GM18526 (cell line): ENCODE measurements around the gene CD79B.

Source experiments
- POLR2A ChIP-seq: IDR thresholded peaks from 3 replicates; pipeline ENCODE4 v1.6.1; 2011; ENCODE audit not compliant: insufficient read length; ENCODE audit errors: extremely low read depth

CD79B gene

DNA sequence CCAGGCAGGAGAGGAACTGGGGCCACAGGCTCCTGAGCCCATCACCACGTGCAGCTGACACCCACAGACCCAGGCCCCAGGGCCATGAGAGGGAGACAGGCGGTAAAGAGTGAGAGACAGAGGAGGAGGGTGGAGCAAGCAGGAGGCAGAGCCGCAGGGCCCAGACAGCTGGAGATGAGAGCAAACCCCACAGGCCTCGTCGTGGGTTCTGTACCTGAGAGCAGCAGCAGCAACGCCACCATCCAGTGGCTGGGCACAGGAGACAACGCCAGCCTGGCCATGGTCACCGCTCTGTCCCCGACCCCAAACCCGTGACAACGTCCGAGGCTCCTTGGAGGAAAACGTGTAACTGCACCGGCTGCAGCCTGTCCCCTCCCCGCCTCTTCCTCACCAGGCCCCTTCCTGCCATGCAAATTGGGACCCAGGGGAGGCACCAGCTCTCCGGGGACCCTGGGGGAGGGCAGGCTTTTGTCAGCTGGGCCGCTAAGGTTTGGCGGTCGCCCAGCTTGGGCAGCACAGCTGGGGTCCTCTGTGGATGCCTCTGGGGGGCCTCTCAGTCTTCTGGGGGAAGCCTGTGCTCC, at the start of gene CD79B:
CD79B (minus strand) TSS at position 351 of the 581 bp plus-strand sequence; CDS start at position 281, 70 bp downstream.
- TF ChIP-seq POLR2A, result peak; percentile 93

DNA sequence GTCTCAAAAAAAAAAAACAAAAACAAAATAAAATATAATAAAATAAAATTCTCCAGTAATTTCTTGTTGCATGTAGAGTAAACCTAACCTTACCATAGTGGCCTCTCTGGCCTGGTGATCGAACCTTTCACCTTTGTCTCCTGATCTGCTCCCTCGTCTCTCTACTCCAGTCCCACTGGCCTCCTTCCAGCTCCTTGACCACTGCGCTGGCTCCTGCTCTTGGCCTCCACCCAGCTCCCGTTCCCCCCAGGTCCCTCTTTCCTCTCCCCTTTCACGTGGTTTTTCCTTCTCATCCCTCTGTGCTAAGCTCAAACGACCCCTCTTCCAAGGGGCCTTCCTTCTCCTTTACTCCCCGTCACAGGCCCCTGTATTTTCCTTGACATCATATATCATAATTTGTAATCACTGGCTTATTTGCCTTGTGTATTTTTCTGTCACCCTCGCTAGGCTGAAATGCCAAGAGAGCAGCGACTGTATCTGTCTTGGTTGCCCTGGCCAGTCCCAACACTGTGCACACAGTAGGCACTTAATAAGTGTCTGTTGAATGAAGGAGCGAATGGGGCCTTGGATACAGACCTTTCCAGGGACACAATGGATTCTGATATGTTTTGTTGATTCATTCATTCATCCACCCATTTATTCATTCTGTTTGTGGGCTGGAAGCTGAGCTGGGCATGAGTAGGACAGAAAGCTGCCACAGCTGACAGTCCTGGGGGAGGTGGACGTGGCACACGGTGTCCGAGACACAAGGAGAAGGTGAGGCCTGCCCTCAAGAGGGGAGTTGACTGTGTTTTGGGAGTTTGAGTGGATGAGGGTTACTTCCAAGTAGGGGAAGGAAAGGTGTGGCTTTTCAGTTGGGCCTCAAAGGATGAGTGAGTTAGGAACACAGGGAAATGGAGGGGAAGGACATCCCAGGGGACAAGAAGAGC, 46.4 kb upstream of the CD79B start:
- TF ChIP-seq POLR2A, result no peak

DNA sequence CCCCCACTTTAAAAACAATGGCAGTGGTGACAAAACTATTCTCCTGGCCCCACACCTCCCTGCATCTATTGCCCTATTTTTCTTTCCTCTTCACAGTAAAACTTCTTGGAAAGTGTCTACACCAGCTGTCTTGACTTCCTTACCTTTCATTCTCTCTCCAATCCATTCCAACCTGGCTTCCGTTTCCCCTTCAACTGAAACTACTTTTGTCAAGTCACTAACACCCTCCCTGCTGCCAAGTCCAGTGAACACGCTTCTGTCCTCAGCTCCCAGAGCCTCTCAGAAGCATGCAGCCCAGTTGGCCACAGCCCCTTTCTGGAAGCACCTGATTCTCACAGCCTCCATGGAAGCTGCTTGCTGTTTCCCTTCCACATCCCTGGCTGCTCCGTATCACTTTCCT, 44.6 kb upstream of the CD79B start:
- TF ChIP-seq POLR2A, result no peak

DNA sequence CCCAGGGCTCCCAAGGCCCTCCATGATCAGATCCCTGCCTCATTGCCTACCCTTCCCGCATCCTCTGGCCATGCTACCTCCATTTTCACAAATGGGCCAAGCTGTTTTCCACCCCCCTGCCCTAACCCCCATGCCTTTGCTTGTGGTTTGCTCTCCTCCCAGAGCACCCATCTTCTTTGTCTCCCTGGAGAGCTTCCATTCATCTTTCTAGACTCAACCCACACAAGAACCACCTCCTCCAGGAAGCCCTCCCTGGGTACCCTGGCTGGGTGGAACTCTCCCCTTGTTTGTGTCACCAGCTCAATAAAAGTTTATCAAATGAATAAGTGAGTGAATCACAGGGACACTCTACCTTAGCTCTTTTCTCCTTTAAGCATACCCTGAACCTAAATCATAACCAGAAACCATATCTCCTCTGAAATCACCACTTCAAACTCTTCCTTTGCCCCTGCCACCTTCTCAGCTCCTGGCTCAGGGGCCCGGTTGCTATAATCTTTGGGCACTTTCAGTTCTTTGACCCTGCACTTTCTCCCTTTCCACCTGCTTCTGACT, 43.5 kb upstream of the CD79B start:
- TF ChIP-seq POLR2A, result no peak

DNA sequence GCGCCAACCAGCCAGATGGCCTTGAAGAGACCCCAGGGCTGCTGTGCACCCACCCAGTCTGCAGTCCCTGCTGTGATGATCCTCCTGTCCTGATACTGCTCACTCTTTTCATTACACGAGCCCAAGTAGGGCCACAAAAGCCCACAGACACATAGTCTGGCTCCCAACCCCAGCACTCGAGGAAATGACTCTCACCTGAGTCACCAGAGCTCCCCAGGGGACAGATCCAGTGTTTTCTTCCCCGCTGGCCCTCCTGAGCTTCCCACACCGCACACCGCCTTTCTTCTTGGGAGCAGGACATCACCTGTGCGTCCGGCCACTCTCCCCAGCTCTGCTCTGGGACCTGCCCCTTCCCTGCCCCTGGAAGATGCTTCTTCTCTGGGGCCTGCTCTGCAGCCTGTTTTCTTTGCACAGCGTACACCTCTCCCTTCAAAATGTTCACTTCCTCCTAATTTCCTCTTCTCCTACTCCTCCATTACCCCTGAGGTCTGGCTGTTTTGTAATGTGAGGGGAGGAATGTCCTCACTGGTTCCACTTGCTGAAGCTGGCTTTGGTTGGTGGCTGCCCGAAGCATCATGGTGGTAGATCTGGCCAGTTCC, 42.6 kb upstream of the CD79B start:
- no peak for TF ChIP-seq POLR2A

DNA sequence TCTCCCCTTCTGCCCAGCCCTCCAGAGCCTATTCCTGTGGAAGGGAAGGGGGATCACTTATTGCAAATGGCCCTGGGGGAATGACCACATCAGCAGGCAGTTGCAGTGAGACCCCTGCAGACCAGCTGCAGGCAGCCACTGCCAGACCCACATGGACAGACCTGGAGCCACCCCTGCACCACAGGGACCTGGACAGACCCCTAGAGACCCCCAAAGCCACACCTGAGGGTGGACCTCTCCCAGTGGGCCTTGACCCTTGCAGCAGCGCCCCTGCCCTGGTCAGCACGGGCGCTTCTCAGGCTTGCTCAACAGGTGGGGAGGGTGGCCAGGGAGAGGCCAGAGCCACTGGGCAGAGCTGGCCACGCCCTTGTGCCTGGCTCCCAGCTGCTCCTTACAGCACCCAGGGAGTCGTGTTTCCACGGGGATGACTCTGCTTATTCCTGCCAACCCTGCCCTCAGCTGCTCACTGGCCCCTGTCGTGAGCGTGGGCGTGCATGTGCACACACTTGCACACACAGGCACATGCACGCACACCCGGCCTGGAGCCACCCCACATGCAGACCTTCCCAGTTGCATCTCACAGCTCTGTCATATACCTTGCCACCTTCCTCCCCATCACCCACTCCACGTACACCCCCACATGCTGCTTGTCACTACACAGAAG, 41.9 kb upstream of the CD79B start:
- no peak for TF ChIP-seq POLR2A

DNA sequence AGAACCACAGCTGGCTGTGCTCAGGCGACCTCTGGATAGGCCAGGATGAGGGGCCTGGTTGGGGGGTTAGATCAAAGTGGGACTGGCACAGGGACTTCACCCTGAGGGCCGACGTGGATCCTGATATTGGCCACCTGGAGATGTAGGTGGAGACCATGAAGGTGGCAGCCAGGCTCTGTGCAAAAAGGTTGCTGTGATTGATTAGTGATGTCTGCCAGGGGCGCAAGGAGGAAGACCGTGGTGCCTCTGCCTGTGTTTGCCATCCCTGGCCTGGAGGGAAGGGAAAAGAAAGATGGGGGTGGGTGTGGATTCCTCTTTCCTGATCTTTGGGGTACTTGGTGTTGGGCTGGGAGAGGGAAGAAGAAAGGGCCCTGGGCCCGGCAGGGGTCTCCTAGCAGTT, 41.1 kb upstream of the CD79B start:
- TF ChIP-seq POLR2A, result no peak

DNA sequence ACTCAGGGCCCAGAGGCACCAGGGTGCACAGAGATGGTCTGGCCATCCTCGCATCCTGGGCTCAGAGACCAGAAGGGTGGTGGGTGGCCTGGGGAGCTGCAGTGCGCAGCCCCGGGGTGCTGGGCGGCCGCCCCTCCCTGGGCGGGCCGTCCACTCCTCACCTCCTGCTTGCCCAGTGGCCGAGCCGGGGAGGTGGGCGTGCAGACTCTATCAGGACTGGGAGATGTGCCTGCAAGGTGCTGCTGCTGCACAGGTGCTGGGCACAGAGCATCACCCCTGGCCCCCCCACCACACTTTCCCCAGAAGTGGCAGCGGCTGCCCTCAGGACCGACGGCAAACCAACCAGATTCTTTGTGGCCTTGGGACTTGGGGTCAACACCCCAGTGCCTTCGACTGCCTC, 40.7 kb upstream of the CD79B start, which contains the start of gene SCN4A:
SCN4A (minus strand) TSS at position 123 of the 400 bp plus-strand sequence; CDS start at position 46, 77 bp downstream.
- no peak for TF ChIP-seq POLR2A

DNA sequence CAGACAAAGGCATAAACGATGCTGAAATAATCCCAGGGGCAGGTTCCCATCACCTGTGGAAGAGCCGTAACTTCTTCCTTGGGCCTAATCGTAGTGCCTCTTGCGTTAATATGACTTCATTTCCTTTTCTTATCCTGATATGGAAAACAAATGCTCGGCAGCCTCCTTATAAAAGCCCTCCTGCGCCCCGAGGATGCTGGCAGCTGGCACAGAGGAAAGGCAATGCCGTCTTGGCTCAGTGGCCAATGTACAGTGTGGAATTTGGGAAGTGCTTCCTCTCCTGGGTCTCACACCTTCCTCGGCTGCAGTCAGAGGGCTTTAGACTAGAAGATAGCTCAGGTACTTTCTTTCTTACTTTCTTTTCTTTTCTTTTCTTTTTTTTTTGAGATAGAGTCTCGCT, 37.1 kb upstream of the CD79B start:
- TF ChIP-seq POLR2A, result no peak

DNA sequence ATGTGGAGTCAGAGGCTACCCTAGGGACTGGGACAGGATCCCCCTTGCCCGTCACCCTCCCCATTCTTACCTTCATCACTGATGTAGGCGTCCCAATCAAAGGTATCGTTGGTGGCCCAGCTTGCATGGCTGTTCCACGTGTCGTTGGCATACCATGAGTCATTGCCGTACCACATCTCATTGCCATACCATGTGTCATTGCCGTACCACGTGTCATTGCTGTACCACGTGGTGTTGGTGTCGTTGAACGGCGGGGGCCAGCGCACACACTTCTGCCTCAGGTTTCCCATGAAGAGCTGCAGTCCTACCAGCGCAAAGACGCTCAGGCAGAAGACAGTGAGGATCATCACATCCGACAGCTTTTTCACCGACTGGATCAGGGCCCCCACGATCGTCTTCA, 35.8 kb upstream of the CD79B start:
- no peak for TF ChIP-seq POLR2A

DNA sequence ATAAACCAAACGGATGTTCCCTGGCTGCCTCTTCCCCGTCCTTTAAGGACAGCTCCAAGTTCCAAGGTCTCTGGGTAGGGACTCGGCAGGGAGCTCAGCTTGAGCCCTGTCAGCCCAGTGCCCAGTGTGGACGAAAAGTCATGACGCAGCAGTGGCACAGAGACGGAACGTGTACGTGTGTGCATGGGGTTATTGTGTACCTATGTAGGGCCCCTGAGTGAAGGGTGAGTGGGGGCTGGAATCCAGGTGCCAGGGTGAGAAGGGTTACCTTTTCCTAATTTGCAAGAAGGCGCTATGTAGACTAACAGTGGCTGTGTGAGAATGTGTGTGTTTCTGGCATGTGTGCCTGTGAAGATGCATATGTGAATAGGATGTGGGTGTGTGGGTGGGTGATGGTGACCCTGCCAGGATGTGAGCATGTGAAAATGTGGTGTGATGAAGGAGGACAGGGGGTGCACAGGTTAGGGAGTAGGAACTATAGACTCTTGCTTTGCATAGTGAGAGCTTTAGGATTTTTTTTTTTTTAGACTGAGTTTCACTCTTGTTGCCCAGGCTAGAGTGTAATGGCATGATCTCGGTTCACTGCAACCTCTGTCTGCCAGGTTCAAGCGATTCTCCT, 34.6 kb upstream of the CD79B start:
- TF ChIP-seq POLR2A, result no peak

DNA sequence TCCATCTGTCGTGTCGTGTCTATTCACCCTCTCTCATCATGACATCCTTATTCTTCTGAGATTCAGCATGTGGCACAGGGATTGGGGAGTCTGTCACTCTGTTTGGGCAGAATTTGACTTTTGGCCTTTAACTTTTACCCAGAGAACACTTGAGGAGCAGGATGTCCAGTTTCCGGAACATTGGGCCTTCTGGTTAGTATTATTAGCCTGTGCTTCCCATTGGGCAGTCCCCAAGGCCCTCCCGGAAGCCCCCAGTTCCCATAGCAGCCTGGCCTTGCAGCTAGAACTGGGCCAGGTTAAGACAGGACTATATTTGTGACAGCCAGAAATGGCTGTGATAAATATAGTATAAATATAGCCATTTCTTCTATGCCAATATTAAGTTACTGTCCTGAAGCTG, 31.0 kb upstream of the CD79B start:
- no peak for TF ChIP-seq POLR2A

DNA sequence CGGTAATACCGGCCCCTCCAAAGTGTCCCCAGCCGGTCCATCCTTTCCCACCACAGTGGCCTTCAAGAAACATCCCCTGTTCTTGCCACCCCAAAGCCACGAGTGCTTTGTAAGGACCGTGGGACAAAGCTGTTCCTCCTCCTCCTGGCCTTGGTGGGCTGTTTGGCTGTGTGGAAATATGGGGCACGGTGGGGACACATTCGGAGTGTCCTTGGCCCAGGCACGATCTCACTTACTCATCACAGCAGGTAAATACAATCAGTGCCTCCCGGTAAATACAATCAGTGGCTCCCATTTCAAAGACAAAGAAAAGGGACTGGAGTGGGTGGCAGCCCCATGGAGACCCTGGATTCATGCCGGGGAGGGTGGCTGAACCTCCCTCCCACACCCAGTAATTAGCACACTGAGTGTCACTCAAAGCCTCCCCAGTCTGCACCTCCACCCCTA, 30.2 kb upstream of the CD79B start:
- no peak for TF ChIP-seq POLR2A

DNA sequence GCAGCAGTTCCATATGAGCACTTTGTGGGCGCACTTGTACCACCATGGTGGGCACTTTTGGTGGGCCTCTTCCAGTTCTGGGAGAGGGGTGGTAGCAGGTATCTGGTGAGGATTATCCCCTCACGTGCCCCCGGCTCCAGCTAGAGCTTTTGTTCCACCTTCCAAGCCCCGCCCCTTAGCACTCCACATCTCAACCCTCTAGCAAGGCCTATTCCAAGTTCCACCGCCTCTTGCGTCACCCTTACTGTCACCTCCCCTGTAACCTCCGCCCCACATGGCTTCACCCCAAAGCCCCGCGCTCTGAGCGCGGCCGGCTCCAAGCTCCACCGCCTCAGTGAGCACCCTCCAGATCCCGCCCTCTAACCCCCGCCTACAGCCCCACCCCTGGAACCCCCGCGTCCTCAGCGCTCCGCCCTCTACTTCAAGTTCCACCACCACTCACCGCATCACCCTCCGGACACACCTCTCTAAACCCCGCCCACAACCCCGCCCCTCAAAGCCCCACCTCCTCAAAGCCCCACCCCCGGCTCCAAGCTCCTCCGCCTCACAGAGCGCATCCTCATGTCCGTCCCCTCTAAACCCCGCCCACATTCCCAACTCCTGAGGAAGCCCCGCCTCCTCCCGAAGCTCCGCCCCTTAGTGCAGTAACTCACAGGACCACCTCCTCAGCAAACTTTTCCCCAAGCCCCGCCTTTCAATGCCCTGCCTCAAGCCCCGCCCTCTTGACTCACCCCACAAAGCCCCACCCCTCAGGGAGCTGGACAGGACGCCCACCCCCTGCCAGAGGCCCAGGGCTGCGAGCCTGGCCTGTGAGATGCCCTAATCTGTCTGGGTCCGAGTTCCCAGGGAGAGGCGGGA, 29.5 kb upstream of the CD79B start:
- no peak for TF ChIP-seq POLR2A
